Fibroblast of the aortic adventitia (primary cell): ENCODE results near the gene PHF21A. TPM values are rescaled to one million over a fixed set of nuclear protein-coding genes. Genes with fewer than 3 reads are reported as not detected.

Experiments used
- DNase-seq: peaks from one replicate; pipeline ENCODE4 v3.0.0-alpha.2; 2010; ENCODE audit warnings: low read depth
- H3K4me3 ChIP-seq: 2 replicates; pipeline ENCODE4 v1.5.1; 2011; ENCODE audit warnings: low read depth, mild to moderate bottlenecking, control low read depth, low read length, moderate library complexity
- CTCF ChIP-seq: IDR thresholded peaks from 2 replicates; pipeline ENCODE4 v1.5.1; 2011; ENCODE audit warnings: mild to moderate bottlenecking, low read length, control low read depth, inconsistent platforms; ENCODE audit not compliant: insufficient read depth
- total RNA-seq: library from RNA; depleted of rRNA; stranded (reverse); fragments of >200 nt; gene quantifications from 2 replicates; pipeline ENCODE4 v1.2.3, GENCODE V29; 2012; ENCODE audit warnings: low replicate concordance

Gene PHF21A
- total RNA-seq, 1 donor, result 22.5 TPM

GRCh38 chr11:46010100-46010499 is 111.2 kb downstream of the PHF21A start:
- no peak for DNase-seq
- no peak overlapping the region for H3K4me3 ChIP-seq
- TF ChIP-seq CTCF, result no peak

GRCh38 chr11:46009647-46010046 is 111.6 kb downstream of the PHF21A start:
- no peak for TF ChIP-seq CTCF
- H3K4me3 ChIP-seq, result no peak overlapping the region
- peak; percentile 79 for DNase-seq

GRCh38 chr11:46006418-46007070 is 114.7 kb downstream of the PHF21A start:
- no peak overlapping the region for H3K4me3 ChIP-seq
- TF ChIP-seq CTCF, result peak; percentile 77
- peak; percentile 85 for DNase-seq

GRCh38 chr11:46003572-46003971 is 117.7 kb downstream of the PHF21A start:
- peak; percentile 66 for DNase-seq
- TF ChIP-seq CTCF, result no peak
- no peak overlapping the region for H3K4me3 ChIP-seq

GRCh38 chr11:46002189-46002588 is 119.1 kb downstream of the PHF21A start:
- TF ChIP-seq CTCF, result no peak
- no peak for DNase-seq
- H3K4me3 ChIP-seq, result no peak overlapping the region

- DNase-seq, result peak; percentile 67
- no peak for TF ChIP-seq CTCF
- H3K4me3 ChIP-seq, result no peak overlapping the region
These were observed 119.8 kb downstream of the PHF21A start for GRCh38 chr11:46001448-46001914.

GRCh38 chr11:45997599-45997998 is 123.7 kb downstream of the PHF21A start:
- H3K4me3 ChIP-seq, result no peak overlapping the region
- no peak for DNase-seq

More at GRCh38 chr11:45997599-45997998, 123.7 kb downstream of the PHF21A start:
- no peak for TF ChIP-seq CTCF
